GM12874 (cell line): ENCODE results near the gene NCAM2.
A peak's percentile ranks its signal among the peaks of the same experiment; 100 is the strongest.

Experiments used
- TF ChIP-seq, protein P1 (sequence below): IDR thresholded peaks from 2 replicates; pipeline ENCODE4 v1.5.1; 2011; ENCODE audit warnings: low read depth, mild to moderate bottlenecking, control low read depth, low read length, moderate library complexity; ENCODE audit not compliant: insufficient read depth

The NCAM2 gene

DNA sequence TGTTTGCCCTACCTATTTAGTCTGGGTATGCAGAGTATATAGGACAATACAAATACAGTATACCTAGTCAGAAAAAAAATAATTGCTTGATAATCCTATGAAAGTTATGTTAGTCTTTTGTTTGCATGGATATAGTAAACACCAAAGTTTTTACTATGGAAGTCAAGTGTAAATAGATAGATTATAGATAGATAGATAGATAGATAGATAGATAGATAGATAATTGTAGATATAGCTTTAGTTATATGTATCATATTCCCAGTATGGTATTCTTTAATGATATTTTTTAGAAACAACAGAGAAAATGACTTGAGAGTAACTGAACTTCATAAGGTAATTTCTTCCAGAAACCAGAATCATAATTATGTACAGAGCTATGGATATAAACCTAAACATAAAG lies 158.2 kb downstream of the NCAM2 start:
- TF ChIP-seq, protein P1, sequence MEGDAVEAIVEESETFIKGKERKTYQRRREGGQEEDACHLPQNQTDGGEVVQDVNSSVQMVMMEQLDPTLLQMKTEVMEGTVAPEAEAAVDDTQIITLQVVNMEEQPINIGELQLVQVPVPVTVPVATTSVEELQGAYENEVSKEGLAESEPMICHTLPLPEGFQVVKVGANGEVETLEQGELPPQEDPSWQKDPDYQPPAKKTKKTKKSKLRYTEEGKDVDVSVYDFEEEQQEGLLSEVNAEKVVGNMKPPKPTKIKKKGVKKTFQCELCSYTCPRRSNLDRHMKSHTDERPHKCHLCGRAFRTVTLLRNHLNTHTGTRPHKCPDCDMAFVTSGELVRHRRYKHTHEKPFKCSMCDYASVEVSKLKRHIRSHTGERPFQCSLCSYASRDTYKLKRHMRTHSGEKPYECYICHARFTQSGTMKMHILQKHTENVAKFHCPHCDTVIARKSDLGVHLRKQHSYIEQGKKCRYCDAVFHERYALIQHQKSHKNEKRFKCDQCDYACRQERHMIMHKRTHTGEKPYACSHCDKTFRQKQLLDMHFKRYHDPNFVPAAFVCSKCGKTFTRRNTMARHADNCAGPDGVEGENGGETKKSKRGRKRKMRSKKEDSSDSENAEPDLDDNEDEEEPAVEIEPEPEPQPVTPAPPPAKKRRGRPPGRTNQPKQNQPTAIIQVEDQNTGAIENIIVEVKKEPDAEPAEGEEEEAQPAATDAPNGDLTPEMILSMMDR: no peak

DNA sequence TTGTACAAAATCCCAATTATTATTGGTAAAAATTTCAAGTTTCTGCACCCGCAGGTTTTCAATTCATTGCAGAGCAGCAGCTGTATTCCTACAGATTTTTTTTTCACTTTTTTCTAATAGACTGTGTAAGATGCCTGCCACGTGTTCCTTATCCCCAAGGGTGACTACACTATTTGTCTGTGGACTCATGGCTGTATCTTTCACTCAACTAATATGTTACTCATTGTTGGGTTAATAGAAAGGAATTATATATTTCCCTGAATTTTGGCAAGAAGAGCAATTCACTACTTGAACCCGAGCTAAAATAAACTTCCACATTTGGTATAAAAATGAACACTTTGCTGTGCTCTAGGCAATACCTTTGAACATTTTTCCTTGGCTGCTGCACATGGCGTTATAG lies 158.7 kb downstream of the NCAM2 start:
- TF ChIP-seq, protein P1: no peak

DNA sequence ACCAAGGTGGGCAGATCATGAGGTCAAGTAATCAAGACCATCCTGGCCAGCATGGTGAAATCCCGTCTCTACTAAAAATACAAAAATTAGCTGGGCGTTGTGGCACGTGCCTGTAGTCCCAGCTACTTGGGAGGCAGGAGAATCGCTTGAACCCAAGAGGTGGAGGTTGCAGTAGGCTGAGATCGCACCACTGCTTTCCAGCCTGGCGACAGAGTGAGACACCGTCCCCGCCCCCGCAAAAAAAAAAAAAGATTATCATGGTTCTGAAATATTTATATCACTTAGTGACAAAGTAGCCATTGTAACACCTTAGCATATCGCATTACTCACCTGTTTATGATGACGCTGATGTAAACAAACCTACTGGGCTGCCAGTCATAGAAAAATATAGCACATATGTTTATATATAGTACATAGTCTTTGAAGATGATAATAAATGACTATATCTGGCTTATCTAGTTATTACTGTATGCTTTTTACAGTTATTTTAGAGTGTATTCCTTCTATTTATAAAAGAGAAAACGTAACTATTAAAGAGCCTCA lies 160.2 kb downstream of the NCAM2 start:
- TF ChIP-seq, protein P1: no peak

DNA sequence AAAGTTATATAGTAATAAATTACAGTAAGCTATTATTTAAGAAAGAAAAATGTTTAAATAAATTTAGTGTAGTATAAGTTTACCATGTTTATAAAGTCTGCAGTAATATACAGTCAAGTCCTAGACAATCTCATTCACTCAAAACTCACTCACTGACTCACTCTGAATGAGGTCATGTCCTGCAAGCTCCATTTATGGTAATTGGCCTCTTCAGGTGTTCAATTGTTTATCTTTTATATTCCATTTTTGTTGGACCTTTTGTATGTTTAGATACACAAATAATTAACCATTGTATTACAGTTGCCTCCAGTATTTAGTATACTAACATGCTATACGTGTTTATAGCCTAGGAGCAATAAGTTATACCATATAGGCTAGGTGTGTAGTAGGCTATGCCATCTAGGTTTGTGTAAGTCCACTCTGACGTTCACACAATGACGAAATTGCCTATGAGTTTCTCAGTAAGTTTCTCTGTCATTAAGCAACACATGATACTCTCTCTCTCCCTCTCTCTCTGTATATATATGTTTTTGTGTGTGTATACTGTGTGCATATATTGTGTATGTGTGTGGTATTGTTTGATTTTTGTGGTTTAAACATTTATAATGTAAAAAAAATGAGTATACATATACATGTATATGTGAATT lies 161.2 kb downstream of the NCAM2 start:
- TF ChIP-seq, protein P1: no peak

DNA sequence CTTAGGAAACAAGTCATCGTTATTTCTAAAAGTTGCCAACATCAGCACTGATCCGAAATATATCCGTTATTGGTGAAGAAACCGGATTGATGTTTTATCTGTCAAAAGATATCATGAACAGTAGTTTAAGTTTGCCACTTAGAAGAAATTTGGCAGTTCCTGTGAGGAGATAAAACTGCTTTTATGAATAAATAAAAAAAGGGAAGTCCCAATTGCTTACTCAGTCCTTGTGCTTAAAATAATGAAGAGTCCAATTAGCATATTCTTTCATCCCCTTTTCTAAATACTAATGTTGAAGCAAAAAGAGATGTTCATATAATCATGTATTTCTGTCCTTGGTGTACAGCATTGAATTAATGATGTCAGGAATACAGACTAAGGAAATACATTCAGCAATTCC lies 164.6 kb downstream of the NCAM2 start:
- TF ChIP-seq, protein P1: no peak

DNA sequence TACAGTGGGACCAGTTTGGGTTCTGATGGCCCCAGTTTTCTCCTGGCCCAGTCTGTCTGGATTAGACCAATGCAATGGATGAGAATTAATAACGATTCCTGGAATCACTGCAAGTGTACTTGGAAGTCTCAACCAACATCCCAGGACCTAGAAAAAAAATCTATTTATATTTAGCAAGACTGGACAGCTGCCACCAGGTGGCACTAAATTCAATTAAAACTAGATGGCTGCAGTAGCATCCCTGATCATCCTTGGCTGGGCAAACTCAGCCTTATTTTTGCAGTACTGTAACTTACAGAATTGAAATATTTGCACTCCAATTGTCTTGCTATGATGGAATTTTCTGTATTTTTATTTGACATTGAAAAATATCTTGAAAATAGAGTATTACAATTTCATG lies 165.7 kb downstream of the NCAM2 start:
- TF ChIP-seq, protein P1: peak; percentile 35; the same call in 1 of the 2 replicates

DNA sequence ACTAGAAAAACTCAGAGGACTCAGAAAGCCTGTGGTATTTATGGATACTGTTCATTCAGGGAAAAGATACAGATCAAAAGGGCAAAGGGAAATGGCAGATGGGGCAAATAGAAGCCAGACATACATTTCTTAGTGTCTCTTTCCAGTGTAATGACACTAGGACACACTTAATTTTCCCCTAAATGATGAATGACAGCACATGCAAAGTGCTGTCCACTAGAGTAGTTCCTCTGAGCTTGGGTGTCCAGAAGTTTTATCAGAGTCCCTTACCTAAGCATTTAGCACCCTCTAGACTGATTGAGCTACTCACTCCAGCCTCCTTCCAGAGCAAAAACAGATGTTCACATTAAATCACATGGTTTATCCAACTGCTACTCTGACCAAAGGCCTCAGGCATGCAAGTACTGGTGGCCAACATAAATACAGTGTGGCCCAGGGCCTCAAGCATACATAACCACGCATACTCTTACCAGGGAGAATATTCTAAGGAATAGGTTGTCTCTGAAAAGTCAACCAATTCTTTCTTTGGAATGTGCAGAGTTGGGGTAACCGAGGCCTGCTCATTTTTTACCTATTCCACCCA lies 166.9 kb downstream of the NCAM2 start:
- TF ChIP-seq, protein P1: no peak
